GM03348 (cell line): ENCODE measurements around the gene NRG3.

ENCODE experiments used
- DNase-seq: peaks from one replicate; pipeline ENCODE4 v3.0.0; 2012; ENCODE audit warnings: low spot score

The NRG3 gene

DNA sequence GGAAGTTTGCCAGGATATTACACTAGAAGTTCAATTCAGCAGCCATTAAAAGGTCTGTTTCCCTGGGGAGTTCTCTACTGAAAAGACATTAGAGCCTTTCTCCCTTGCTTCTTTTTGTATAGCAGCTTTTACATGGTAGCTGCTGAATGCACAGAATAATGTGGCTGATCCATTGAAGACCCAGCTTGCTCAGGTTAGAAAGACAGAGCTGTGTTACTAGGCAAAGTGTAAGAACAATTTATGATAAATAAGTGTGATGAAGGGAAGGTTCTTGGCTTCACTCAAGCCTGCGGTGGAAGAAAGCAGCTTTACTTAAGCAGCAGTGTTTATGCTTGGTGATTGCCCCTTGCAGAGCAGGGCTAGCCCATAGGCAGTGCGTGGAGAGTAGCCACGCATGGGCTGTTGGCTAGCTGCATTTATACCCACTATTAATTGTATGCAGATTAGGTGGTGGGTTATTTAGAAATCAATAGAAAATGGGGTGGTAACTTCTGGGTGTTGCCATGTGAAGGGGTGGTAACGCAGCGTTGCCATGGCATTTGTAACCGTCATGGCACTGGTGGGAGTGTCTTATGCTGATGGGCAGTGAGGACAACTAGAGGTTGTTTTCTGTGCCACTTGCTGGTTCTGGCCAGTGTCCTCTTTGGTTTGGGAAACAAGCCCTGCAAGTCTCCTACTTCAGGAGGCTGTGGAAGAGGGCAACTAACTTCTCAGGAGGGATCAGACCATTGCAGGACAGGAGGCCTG lies 942.9 kb downstream of the NRG3 start:
- DNase-seq, result no peak

DNA sequence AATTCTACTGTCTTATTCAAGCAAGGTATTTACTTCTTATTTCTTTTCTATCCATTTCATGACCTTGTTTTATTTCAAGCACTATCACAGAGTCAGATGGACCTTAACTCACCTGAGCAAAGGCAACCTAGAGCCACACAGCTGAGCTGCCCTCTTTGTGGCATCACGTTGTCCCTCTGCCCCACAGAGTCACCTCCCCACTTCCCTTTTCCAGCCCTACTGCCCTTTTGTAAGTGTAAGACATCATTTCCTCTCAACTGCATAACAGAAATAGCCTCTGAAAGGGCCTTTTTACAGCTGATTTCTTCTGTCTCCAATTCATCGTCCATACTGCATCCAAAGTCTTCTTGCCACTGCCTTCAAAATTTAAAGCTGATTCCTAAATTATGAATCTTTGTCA lies 946.0 kb downstream of the NRG3 start:
- no peak for DNase-seq

DNA sequence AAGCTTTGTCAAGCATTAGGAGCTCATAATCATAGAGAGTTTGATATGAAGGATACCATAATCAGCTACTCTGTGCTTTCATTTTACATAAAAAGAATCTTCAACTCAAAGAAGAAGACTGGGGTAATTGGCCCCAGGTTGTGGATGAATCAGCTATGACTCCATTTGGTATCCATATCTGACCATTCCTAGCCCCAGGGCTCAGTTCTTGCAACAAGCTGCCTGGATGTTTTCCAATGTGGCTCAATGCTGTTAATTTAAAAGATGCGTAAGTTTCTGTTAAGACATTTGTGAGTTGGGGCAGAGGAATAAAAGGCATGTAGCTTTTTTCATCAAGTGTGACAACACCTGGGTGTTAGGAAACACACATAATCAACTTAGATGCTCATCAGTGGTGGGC lies 951.1 kb downstream of the NRG3 start:
- DNase-seq, result no peak

DNA sequence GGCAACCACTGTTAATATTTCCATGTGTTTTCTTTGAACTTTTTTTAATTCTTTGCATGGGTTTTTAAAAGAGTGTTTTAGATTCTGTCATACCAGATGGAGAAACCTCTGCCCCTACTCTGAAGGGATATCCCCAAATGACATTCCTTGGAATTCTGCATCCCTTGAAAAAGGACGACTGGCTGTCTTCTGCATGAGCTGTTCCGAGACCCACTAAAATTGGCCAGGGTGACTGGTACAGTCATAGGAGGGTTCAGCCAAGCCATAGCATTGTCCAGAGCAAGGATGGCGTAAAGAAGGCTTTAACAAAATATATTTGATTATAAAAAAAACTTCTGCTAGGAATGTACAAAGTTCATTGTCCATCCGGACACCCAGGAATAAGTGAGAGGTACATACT lies 952.9 kb downstream of the NRG3 start:
- DNase-seq, result no peak

DNA sequence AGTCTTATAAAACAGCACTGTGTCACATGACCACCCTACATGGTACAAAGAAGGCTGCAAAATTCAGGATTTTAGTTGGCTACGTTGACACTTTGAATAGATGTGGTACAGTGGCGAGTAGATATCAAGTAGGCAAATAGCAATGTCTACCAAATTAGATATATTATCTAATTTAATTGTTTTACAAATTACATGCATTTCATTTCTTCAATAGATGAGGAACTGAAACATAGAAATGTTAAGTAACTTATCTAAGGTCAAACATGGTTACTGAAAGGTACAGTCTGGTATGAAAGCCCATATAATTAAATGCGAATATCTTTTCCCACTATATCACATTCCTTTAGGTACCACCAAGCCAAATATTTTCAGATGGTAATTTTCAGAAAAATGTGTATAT lies 972.2 kb downstream of the NRG3 start:
- no peak for DNase-seq

DNA sequence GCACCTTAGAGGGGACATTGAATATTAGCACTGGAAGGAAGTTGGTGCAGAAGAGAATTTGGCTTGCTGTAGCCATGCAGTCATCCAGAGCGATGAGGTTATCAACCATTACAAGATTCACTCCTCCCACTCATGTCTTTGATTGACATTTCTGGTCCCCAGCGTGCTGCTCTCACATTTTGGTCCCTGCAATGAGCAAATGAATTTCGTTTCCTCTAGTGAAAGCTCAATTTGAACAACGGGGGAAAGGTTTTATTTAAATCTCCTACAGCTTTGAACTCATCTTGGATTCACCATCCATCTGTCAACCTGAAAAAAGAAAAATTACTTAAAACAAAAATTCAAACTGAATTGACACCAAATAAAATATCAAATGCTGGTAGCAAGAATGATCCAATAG lies 975.2 kb downstream of the NRG3 start:
- DNase-seq, result no peak

DNA sequence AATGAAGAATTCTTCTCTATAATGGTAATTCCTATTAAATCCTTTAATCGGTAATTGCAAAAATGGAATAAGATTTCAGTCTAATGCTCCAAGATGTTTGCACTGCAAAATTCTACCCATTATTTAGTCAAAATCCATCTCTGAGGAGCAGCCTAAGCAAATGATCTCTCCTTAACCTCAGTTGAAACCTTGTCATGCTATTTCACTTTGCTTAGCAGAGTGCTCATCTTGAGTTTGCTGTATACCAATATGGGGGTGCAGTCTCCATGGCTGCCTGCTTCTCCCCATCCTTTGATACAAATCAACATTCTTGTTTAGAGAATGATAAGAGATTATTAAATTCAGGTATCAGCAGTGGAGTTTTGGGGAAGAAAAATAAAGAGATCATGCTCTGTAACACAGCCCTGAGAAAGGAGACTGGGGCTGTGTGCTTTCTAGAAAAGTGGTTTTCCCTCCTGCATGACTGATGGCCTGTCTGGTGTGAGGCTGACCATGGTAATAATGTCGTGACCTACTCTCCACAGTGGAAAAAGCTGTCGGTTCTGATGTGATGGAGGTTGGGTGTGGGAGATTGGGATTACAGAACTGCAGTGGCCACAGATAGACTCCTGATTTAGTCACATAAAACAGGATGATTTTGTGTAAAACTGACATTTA lies 982.1 kb downstream of the NRG3 start:
- DNase-seq, result no peak

DNA sequence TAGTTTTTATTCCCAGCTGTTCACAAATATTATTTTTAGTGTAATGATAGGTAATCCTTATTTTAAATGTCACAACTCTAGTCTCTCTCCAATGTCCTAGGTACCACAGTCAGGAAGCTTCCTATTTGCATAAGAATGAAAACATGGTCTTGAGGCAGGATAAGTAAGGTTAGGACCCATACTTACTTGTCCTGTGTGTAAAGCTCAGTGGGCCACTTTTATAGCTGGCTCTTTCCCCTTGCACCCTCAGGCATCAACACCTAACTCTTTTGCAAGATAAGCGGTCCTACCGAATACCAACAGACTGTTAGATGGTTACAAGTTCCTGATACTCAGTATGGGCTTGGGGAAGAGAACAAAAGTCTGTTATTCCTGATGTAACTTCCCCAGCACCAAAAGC lies 986.9 kb downstream of the NRG3 start:
- DNase-seq, result no peak

DNA sequence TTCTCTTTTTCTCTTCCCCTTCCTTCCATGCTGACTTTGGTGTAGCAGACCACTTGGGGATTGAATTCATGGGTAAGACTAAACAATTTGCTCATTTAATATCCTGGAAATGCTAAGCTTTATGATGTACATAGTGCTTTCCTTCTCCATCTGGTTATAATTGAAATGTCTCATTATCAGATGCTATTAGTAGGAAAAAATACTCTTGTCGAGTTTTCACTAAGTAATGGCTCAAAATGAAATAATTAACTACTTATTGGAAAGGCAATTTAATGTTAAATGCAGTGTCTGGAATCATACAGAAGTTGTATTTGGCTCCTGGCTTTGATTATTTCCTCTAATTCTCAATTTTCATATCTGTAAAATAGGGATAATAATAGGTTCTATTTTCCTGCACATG lies 990.4 kb downstream of the NRG3 start:
- DNase-seq, result no peak

DNA sequence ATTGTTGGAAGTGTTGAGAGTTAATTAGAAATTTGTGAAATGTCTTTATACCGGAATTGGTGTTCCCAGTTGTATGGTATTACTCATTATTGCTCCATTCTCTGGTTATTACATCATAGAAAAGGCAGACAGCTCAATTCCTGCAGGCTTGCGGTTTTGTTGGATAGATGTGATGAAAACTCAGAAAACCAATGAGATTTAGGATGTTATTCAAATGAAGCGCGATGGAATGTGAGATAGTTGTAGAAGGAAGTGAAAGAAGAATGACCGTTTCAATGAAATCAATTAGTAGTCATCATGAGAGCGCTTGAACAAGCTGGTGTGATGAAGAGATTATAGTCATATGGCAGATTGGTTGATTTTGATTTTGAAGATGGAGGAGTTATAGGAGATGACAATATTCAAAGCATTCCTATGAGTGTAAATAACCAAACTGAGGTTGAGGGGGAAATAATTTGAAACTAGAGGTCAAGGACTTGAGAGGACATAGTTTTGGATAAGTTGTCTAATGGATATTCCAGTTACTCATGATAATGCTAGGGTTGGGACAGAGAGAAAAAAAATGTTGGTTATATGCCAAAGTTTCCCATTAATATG lies 991.5 kb downstream of the NRG3 start:
- no peak for DNase-seq

DNA sequence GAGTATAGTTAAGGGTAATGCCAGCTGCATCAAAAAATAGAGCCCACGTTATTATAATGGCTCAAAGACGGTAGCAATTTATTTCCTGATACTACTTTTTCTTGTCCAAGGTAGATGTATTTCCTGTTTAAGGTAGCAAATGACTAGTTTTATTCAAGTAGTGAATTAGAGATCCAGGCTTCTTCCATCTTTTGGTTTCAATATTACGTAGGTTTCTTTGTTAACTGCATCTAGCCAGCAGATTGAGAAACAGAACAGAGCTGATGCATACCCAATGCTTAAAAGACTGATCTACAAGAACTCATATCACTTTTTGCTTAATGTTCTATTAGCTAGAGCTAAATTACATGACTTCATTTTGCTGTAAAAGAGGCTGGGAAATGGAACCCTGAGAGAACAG lies 992.1 kb downstream of the NRG3 start:
- no peak for DNase-seq

DNA sequence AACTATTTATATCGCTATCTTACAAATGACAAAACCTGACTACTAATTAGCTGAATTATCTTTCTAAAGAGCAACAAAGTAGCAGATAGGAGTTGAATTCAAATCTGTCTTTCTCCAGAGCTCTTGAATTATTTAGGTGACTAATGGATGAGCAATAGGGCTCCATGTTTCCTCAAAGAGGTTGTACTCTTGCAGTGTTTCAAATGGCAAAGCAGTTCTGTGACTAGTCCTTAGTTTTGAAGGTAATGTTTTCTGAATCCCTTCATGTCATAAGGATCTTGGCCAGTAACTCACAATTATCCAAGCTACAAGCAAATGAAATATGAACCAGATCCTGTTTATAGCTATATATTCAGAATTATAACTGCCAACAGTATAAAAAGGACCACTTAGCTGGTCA lies 999.7 kb downstream of the NRG3 start:
- no peak for DNase-seq

DNA sequence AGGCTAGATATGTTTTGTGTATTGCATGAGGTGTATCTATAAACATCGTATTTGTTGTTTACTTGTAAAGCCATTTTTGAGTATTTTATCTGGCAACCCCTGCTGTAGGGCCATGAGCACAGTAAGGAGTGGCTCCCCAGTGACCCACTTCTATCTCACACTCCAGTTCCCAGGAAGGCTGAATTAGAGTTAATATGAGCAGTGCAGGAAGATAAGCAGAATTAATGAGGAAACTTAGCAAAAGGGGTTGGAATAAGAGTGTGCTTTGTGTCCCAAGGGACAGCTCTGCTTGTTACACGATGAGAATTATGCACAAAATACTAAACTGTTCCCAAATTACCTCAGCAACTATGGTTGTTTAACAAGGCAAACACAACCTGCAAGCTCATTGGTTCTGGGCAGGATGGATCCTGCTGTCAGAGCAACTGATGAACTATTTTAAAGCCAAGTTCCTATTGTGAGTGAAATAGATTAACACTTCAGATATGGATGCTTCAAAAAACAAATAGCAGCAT lies 1005.8 kb downstream of the NRG3 start:
- no peak for DNase-seq

DNA sequence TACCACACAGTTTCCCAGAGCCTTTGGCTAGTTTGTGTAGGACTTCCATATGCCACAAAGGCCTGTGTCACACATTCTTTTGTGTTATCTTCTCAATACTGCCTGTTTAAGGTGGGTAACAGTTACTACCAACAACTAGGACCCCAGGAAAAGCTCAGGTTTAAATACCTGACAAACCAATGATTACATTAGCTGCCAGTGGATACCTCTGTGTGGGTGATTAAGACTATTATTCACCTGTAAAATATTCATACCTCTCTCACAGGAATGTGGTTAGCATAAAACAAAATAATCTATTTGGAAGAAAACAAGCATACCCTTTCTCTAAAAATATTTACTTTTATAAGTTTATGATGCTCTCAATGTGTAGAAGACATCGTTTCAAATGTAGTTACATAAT lies 1007.7 kb downstream of the NRG3 start:
- DNase-seq, result no peak

DNA sequence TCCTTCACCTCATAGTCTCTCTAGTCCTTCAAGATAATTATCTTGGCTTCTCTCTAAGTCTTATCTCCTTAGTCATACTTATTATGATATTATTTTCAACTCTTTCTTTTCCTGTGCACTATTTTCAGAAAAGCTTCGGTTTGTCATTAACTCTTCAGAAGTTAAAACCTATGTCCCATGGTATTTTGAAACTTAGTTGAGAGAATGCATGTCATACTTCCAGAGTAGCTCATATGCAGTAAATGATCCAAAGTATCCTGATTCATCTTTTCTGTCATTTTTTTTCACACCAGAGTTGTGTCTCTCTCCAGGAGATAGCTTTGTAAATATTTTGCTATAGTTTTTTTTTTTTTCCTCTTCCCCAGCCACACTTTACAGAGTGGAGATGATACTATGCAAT lies 1008.6 kb downstream of the NRG3 start:
- no peak for DNase-seq

DNA sequence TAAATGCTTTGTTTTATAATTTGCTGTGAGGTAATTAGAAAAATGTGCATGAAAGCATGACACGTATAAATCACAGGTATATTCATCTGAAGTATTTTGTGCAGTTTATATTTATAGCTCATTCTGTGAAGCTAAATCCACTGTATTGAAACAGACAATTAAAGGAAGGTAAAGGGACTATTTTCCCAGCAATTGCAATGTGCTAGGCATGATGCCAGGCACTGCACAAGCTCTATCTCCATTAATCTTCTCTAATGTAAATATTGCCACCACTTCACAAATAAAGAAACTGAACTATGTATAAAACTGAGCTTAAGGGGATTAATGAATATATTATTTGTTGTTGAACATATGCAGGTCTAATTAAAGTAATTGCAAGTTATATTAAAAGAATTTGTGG lies 1012.5 kb downstream of the NRG3 start:
- no peak for DNase-seq

DNA sequence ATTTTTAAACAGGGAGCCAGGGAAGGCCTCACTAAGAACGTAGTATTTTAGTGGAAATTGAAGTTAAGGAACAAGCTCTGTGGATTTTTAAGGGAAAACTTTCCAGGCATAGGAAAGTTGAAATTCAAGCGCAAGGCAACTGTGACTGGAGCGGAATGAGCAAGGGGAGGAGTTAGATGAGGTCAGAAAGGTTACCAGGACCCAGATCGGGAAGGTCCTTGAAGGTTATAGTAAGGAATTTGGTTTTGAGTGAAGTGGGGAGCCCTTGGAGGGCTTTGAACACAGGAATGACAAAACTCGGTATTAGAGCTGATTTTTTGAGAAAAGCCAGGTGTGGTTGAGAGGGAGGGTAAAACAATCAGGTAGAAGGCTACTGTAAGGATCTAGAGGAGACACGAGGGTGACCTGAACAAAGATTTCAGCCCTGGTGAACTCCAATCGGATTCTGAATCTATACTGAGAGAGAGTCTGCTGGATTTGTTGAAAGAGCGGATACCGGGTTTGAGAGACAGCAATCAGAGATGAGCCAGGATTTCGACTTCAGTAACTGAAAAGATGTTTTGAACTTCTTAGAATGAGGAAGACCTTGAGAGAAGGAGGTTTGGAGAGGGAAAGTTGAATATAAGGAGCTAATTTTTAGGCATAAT lies 1013.9 kb downstream of the NRG3 start:
- DNase-seq, result no peak

DNA sequence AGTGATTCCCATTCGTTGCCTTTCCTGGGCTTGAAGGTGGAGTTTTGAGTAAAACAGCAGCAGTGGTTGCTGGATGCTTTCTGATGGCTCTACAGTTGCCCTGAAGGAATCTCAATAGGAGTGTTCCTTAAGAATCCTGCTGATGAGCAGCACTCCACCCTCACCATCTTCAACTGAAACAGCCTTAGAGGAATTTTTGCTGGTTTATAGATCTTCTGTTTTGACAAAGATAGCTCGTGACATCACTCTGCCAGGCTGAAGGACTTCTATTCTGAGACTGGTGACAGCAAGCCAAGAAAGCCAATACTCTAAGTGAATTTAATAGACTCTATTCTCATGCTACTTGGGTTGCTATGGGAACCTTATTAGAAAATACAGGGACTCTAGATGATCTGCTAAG lies 1014.7 kb downstream of the NRG3 start:
- no peak for DNase-seq

DNA sequence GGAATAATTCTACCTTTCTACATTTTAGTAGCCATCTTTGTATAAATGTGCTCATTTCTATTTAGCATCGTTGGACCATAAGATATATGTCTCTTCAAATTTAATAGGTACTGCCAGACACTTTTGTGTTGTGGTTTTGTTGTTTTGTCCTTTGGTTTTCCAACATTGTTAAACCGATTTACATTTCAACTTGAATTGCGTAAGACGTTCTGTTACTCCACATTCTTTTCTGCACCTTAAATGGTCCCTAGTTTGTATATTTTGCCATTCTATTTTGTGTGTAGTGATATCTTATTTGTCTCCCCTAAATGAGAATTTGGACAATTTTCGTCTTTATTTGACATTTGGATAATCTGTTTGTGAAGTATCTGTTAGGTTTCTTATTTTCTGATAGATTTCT lies 1015.6 kb downstream of the NRG3 start:
- DNase-seq, result no peak

DNA sequence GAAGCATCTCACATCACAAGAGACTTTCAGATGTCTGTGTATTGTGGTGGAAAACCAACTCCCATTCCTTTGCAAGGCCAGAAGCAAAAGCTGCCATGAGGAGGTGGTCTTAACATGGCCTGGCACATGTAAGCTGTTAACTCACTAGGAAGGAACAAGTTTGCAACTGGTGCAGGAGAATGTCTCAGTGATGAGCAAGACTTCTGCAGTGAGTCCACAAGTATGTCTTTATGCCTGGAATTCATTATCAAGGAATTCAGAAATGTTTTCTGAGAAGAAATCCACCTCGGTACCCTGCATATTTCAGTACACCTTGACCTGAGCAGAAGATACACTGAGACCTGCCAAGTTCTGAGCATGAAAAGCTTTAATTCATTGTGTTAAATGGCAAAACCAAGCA lies 1033.1 kb downstream of the NRG3 start:
- no peak for DNase-seq

DNA sequence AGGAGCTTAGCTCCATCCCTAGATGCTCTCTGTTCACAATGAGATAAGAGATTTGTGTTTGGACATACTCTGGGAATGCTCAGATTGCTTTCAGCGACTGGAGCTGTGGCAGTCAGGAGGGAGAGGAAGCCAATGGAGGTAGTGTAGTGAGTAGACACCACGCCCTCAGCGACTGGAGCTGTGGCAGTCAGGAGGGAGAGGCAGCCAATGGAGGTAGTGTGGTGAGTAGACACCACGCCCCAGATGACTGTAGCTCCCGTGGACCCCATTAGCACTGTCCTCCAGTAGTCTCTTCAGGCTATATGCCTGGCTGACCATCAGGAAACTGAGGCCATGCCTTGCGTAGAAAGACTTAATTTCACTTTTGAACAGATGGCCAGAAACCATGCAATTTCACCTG lies 1033.8 kb downstream of the NRG3 start:
- DNase-seq, result no peak

DNA sequence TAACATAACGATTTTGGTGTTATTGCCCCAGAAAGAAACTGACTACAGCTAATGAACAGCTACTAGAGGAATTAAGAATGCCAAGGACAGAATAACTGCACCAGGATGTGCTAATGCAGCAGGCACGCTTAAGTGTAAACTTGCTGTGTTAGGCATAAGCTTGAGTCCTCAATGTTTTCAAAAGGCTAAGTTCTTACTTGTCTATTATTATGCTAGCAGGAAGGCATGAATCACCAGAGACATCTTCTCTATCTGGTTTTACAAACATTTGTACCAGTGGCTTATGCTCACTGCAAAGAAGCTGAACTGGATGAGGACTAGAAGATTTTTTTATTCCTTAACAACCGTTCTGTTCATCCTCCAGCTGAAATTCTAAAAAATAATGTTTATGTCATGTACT lies 1035.3 kb downstream of the NRG3 start:
- DNase-seq, result no peak

DNA sequence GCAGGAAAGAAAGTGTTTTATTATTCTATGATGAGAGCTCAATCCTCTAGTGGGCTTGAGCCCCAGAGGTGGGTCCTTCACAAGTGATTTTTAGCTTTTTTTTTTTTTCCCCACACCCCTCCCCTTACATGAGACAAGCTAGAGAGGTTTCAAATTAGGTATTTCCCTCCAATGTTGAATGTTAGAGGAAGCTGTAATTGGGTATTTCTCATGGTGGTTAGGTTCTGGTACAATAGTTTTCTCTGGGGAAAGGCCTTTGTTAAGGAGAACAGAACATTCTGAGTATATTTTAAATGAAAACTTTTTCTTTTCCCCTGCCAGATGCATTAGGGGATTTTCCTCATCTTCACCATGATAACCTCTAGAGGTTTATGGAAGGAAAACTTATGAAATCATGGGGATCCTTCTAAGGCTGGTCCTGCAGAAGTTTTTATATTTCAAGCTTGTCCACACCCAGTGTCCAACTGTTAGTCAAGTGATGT lies 1039.7 kb downstream of the NRG3 start:
- no peak for DNase-seq
